Stimulated activated CD4-positive, alpha-beta T cell treated with anti-CD3 and anti-CD28 coated beads, Interleukin-4, amount 100 ng/mL, for 24 hours (primary cell): ENCODE results near the gene MME.

Experiments used
- DNase-seq: peaks from one replicate; pipeline ENCODE4 v3.0.0-alpha.2; 2020

The MME gene

DNA sequence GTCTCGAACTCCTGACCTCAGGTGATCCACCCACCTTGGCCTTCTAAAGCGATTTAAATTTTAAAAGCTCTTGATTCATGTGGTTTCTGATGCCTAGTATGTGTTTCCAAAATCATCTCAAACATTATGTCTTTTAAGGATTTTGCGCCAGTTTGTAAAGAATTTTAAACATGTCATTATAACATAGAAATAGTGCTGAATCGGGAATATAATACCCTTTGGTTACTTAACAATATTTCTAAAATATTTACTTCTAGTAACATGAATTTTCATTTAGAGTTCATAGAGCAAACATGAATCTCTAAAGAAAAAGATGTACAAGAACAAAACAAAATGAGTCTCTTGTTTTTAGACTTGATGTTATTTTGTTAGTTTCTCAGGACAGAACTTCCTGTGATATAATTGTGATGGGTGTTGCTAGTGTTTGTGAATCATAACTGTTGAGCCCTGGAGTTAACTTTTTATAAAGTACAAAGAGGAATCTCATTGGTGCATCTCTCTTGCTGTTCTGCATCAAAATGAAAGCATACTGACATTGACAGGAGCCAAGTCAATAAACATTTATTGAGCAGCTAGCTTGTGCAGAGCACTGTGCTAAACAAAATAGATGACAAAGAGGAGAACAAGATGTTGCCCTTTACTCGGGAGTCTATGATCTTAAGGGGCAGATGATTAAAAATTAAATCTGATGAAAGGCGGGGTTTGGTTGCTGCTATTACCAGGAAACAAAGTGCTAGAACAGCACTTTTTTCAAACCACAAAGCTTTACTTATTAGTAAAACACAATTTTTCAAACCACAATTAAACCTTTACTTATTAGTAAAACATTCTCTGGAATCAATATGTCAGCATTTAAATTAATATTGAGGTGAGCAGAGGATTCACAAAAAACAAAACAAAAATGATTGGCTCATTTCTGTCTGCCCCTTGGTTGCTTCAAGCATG, 73.4 kb downstream of the MME start:
- DNase-seq: no peak

DNA sequence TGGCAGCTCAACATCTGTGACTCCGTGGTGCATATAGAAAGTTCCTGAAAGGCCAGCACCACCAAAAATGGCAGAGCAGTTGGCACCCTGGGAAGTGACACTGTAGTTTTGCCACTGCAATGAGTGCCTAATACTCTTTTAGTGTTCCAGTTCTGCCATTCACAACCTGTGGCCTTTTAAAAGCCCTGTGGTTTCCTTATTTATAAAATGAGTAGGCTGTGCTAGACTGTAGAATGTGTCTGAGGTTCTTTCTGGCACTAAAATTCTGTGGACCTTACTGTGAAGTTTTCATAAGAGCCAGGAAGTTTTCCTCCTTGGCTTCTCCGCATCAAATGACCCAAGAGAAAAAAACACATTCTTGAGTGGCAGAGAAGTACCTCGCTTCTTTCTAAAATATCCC, 74.1 kb downstream of the MME start:
- no peak for DNase-seq

DNA sequence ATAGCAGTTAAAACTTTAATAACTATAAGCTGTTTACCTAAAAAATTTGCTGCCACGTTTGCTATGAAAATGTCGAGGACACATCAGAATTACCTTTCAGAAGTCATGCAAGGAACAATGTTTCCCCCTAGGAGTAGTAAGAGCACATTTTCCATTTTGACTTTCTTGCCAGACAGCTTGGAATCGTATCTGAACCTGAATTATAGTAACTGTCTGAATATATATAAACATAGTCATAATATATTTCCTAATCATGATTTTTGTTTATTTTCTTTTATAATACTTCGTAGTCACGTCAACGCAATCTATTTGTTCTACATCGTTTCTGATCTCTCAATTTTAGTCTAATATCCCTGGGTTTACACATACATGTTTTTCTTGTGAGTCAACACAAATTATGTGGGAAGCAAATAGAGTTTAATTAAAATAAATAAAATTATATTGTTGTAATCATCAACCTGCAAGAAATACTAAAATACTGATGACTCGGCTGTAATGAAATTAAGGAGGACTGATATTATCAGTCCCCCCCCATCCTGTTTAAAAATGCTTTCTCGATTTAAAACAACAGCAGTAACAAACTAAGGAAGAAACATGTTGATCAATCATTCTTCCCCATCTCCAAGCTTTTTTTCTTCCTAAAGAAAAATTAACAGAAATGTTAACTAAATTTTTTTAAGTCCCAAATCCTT, 78.4 kb downstream of the MME start:
- no peak for DNase-seq

DNA sequence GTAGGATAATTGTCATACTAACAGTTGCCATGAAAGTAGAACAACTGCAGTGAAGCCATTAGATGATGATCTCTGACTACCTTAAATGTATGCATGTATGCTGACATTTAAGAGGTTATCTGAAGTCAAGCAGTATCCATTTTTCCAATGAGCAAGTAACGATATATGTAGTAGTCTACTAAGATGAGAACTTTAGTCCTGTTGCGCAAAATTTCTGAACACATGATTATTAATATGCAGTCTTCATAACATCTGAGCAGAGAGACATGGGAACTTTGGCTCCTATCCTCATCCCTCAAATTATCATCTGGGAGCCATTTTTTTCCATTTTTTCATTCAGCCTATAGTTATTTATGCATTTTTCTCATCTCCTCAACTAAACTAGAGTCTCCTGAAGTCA, 79.2 kb downstream of the MME start:
- no peak for DNase-seq

DNA sequence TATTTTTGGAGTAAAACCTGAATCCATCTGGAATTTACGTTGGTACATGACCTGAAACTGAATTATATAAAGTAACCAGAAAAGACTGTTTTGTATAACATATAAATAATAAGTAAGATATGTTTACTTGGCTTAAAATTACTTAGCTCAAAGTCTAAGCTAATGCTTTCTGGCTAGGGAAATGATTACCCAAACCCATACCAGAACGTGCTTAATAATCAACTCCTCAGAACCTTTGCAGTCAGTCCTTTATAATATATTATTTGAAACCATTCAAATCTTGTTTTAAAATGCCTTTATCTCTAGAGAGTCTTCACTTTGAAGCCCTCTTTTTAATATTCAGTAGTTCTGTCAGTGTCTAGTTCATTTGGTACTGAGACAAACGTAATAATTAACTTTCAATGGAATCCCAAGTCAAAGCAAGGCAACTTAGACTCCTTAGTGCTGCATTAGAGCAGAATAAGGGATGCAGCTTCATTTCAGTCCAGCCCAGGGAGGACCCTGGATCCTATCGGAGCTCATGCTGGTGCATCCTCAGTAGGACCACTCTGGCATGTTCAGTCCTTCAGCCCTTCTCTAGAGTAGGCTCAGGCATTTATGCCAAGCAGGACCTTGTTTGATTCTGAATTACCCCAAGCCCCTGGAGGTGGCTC, 81.6 kb downstream of the MME start:
- no peak for DNase-seq

DNA sequence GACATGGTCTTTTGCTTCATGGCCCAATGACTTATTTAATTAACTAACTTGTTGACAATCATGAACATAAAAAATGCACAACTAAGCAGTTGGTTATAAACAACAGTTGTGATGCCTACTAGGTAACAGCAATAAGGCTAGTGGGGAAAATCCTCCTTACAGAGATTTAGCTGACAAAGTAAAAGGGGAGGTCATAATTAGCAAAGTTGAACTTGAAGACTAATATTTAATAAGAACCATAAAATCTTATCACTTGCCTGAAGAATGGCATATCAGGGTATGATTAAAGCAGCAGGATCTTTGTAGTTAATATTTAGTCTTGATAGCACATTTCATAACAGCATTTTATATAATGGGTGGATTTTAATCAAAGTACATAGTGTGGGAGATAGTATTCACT, 84.2 kb downstream of the MME start:
- DNase-seq: no peak

DNA sequence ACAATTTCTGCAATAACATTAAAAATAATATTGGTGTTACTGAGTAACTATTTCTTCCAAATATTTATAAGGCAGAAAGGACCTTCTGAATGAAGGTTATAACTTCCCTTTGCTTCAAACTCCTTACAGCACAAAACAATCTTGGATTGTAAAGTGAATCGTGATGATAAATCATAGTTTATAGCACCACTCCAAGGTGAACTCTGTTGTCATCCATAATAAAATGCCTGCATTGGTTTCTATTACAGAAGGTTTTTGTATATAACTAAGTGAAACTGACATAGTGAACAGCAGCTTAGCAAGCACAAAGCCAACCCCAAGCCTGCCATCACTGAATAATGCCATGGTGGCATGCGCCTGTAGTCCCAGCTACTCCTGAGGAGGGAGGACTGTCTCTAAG, 86.3 kb downstream of the MME start:
- DNase-seq: no peak

DNA sequence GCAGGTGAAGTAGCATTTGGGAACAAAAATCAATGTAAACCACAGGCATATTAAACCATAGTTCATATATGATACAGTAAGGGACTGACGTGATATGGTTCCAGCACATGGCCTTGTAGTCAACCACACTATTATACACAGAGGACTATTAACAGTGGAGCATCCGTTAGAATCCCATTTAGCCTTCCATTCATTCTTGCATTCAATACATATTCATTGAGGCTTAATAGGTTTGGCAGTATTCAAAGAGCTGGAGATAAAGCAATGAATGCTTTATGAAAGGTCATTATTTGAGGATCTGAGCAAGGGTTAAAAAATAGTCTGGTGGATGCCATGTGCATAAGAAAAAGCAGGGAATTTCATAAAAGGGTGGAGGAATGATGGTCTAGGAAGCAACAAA, 89.1 kb downstream of the MME start:
- no peak for DNase-seq

DNA sequence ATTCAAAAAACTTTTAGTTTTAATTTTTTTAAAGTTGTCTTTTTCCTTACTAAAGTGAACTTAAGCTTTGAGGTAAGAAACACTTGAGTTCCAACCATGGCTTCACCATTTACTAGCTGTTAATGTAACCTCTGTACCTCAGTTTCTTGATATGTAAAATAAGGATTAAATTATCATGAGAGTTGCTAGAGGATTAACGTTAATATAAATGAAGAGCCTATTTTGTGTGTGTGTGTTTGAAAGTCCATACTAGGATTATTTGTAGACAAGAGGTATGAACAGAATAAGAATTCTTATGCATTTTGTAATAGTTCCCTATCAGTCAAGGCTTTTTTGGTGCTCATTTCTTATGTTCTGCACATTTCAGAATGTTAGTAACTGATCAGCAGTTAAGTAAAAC, 93.7 kb downstream of the MME start:
- DNase-seq: no peak

DNA sequence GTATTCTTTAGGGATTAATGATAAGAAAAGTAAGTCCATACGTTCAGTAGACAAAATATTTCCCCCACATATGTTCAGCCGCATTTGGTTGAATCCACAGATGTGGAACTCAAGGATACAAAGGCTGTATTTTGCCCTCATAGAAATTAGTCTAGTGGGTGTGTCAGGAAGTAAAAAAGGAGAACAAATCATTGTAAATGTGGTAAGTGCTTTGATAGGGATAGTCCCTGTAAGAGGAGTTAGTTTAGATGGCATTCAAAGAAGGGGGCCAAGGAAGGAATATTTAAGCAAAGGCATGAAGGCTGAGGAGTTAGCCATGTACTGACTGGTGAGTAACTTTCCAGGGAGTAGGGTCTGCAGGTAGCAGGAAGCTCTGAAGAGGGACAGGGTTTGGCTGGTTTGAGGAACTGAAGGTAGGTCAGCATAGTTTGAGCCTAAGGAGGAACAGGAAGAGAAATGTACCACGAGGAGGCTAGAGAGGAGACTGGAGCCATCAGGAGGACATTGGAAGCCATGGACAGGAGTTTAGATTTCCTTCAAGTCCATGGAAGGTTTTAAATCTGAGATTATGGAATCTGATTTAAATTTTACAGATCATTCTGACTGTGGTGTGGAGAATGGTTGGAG, 98.8 kb downstream of the MME start:
- DNase-seq: no peak

DNA sequence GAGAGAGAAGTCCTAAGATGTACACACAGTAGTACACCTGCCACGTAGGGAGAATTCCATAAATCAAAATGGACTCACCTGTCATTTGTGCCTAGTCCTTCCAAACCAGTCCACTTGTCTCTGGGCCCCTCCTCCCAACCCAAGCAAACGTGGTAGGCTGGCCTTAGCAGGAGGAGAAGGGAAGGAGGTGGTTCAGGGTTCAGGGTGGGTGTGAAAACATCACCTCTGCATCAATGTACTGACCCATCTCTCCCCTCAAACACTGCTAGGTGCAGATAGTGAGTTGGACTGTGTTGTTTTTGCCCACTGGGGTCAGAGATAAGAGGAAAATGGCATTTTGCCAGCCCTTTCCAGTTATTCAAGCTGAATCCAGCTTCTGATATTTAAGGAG, 99.3 kb downstream of the MME start:
- DNase-seq: no peak

DNA sequence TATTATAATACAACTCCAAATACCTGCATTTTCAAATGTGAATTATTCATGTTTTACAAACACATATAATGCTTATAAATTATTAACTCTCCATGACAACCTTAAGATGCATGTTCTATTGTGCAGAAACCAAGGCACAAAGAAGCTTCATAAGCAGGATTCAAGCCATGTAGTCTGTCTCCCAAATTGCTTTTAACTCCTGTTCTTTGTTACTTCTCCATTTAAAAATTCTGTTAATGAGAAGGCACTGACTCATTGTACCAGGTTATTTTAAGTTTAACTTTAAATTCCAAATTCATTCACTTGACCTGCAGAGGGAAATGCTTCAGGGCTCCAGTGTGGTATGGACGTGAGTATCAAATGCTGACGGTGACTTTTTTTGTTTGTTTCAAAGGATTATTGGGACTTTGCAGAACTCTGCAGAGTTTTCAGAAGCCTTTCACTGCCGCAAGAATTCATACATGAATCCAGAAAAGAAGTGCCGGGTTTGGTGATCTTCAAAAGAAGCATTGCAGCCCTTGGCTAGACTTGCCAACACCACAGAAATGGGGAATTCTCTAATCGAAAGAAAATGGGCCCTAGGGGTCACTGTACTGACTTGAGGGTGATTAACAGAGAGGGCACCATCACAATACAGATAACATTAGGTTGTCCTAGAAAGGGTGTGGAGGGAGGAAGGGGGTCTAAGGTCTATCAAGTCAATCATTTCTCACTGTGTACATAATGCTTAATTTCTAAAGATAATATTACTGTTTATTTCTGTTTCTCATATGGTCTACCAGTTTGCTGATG, 100.0 kb downstream of the MME start:
- no peak for DNase-seq

DNA sequence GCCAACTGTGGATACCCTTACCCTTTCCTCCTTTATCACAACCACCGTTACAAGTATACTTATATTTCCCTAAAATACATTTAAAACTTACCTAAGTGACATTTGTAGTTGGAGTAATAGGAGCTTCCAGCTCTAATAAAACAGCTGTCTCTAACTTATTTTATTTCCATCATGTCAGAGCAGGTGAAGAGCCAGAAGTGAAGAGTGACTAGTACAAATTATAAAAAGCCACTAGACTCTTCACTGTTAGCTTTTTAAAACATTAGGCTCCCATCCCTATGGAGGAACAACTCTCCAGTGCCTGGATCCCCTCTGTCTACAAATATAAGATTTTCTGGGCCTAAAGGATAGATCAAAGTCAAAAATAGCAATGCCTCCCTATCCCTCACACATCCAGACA, 102.3 kb downstream of the MME start:
- DNase-seq: no peak

DNA sequence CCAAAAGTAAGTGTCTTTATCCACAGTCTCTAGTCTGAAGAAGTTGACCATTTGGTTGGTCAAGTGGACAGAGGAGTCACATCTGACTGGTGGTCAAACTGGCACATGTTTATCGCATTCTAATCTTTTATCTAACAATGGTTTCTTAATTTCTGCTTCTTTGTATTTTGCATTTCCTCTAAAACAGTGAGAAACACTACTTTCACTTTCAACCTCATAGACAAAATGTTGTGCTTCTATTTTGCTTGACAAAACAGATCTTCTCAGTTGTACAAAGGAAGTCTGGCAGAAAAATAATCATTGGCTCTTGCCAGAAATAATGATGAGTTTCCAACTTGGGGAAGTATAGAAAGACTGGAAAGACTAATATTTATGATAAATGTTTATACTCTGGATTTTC, 103.9 kb downstream of the MME start:
- no peak for DNase-seq

DNA sequence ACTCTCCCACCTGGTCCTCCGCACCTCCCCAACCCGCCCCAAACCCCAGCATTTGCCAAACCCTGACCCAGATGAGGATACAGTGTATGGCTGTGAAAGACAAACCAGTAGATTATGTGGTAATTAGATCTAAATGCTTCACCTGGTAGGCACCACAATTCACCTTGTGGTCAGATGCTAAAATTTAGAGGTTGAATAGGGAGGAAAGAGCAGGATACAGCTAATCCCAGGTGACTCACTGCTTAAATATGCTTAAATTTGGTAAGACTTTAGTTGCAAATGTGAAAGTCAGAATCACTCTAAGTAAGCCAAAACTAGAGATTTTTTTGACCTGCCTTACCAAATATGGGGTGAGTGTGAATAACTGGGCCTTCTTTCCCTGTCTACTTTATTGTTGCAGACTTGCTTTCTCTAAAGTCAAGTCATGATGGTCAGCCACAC, 105.5 kb downstream of the MME start:
- DNase-seq: no peak

DNA sequence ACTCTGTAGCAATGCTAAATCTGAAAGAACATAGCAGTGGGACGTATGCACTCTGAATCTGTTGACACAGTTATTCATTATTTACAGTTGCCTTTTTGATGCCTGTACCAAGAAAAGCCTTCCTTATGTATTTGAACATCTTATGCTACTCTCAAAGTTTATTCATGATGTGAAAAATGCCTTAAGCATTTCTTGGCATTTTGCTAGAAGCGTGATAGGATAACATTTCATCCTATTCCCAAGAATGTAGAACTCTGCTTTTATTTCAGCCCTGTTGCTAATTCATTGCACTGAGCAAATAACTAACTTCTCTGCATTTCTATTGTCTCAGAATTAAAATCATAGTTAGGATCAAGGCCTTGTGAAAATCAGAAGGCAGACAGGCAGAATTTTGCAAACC, 107.9 kb downstream of the MME start:
- DNase-seq: no peak

DNA sequence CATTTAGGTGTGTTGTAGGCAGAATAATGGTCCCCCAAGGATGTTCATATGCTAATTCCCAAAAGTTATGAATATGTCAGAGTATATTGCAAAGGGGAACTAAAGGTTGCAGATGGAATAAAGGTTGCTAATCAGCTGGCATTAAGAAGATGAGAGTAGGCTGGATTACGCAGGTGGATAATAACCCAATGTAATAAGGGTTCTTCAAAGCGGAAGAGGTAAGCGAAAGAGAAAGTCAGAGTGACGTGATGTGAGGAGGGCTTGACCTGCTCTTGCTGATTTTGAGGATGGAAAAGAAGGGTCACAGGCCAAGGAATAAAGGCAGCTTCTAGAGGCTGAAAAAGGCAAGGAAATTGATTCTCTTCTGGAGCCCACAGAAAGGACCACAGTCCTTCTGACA, 109.4 kb downstream of the MME start:
- no peak for DNase-seq

DNA sequence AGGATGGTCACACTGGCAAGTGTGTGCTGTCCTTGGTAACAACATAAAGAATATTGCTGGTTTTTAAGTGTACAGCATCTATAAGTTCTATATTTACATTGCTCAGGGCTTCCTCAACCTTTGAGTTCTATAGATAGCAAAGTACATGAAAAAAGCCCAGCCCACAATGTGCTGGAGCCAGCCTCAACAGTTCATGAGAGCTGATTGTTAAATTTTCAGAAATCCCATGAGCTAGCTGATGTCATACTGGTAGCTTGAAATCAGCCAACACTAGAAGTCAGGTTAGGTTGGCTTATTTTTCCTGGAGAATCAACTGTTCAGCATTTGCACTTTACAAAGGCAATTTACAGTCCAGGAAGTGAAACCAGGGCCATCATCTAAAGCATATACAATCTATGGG, 110.6 kb downstream of the MME start:
- no peak for DNase-seq

DNA sequence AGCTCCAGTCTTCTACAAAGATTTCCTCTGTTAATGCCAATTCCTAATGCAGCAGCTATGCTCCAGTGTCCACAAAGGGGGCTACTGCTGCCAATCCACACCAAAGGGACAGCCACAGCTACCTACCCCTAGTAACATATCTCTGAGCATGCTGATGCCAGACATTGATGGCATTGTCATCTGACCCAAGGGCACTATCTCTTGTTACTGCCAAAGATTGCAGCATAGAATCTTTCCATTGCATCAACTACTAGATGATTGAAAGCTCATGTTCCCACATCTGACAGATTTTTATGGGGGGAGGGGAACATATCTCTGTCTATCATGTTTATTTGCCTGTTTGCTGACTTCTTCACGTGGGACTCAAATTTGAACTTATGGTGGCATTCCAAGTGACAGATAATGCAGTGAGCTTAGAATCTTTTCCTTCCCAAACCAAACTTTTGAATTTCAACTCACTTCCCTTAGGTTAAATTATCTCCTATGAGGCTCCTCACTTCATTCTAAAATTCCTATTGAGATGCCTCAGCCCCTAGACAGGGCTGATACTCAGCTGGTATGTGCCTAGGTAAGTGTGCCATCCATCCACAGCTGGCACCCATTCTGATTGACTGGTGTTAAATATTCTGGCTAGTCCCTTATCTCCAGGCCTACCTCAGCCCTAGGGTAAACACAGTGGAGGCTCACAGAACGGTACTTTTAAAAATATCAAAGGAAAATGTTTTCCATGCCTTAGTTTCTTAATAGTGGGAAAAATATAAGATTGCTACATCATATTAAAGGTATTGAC, 113.0 kb downstream of the MME start:
- no peak for DNase-seq

DNA sequence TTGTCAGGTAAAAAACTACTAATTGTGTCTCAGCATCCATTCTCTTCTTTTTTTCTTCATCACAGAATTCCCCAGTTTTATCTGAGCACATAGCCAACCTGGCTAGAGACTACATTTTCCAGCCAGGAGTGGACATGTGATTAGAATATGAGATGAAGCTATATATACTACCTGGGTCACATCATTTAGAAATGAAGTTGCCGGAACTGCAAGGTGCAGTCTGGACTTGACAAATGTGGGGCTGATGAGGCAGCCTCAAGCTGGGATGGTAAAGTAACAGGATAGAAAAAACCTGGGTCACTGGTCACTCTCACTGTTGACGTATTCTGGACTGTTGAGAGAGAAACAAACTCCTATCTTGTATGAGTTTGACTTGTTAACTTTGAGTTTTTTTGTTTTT, 113.7 kb downstream of the MME start:
- DNase-seq: no peak
